GM23248 (cell line): ENCODE results near the gene SIVA1. TPM values are rescaled to one million over a fixed set of nuclear protein-coding genes. Genes with fewer than 3 reads are reported as not detected.

Experiments used
- DNase-seq: peaks from one replicate; pipeline ENCODE4 v3.0.0-alpha.2; 2015
- H2AFZ ChIP-seq: fragments of 200-600 bp; sonication (generic); 2 replicates; pipeline ENCODE4 v1.6.1; 2016; ENCODE audit warnings: antibody characterized with exemption
- H3F3A ChIP-seq: fragments of 200-600 bp; sonication (generic); 2 replicates; pipeline ENCODE4 v1.6.1; 2016; ENCODE audit warnings: mild to moderate bottlenecking, antibody characterized with exemption, mixed run types; ENCODE audit not compliant: insufficient read depth
- H3K27ac ChIP-seq: fragments of 200-600 bp; sonication (generic); 2 replicates; pipeline ENCODE4 v1.5.1; 2016; ENCODE audit warnings: mild to moderate bottlenecking
- H3K27me3 ChIP-seq: fragments of 200-600 bp; sonication (generic); replicated peaks from 2 replicates; pipeline ENCODE4 v1.6.1; 2016; ENCODE audit warnings: mild to moderate bottlenecking; ENCODE audit not compliant: insufficient read depth
- H3K36me3 ChIP-seq: fragments of 200-600 bp; sonication (generic); 2 replicates; pipeline ENCODE4 v1.6.1; 2016; ENCODE audit warnings: low read depth, mild to moderate bottlenecking
- H3K4me1 ChIP-seq: fragments of 200-600 bp; sonication (generic); 2 replicates; pipeline ENCODE4 v1.6.1; 2016; ENCODE audit warnings: mild to moderate bottlenecking; ENCODE audit not compliant: insufficient read depth
- H3K4me2 ChIP-seq: fragments of 200-600 bp; sonication (generic); one replicate; pipeline ENCODE4 v1.6.1; 2016; ENCODE audit warnings: mild to moderate bottlenecking; ENCODE audit not compliant: unreplicated experiment
- H3K4me3 ChIP-seq: fragments of 200-600 bp; sonication (generic); 2 replicates; pipeline ENCODE4 v1.5.1; 2016; ENCODE audit warnings: mild to moderate bottlenecking
- H3K79me2 ChIP-seq: fragments of 200-600 bp; sonication (generic); 2 replicates; pipeline ENCODE4 v1.6.1; 2016; ENCODE audit warnings: mild to moderate bottlenecking; ENCODE audit not compliant: insufficient read depth
- H3K9ac ChIP-seq: fragments of 200-600 bp; sonication (generic); 2 replicates; pipeline ENCODE4 v1.6.1; 2016; ENCODE audit warnings: mild to moderate bottlenecking
- H3K9me2 ChIP-seq: fragments of 200-600 bp; sonication (generic); 2 replicates; pipeline ENCODE4 v1.6.1; 2016; ENCODE audit warnings: mixed run types, mild to moderate bottlenecking, moderate library complexity; ENCODE audit not compliant: insufficient read depth
- H3K9me3 ChIP-seq: fragments of 200-600 bp; sonication (generic); one replicate; pipeline ENCODE4 v1.6.1; 2017; ENCODE audit warnings: low read depth
- H4K20me1 ChIP-seq: fragments of 200-600 bp; sonication (generic); 2 replicates; pipeline ENCODE4 v1.6.0; 2016; ENCODE audit not compliant: insufficient read depth
- EZH2 ChIP-seq: fragments of 200-600 bp; sonication (generic); IDR thresholded peaks from 2 replicates; pipeline ENCODE4 v1.6.1; 2018; ENCODE audit warnings: antibody characterized with exemption, mild to moderate bottlenecking; ENCODE audit not compliant: insufficient read depth, poor library complexity, severe bottlenecking
- EZH2phosphoT487 ChIP-seq: fragments of 200-600 bp; sonication (generic); IDR thresholded peaks from 2 replicates; pipeline ENCODE4 v1.6.1; 2018; ENCODE audit warnings: antibody characterized with exemption, moderate library complexity, mild to moderate bottlenecking, low read depth; ENCODE audit not compliant: insufficient read depth
- WGBS, 2 experiments: methylation state at CpG; one replicate each; pipeline ENCODE4 v1.1.6; 2015 to 2017; ENCODE audit warnings: low lambda C conversion rate in 2 of 2, low coverage in 1 of 2; ENCODE audit errors: missing lambda C conversion rate in 2 of 2; 5-methylcytosine and 5-hydroxymethylcytosine counted together
- in situ Hi-C: fragments of 300-500 bp; cut with MboI; formaldehyde crosslinking; loops from 2 replicates; pipeline ENCODE4 v1.15.0; 2020
- polyA plus RNA-seq: library from polyadenylated mRNA; unstranded; fragments of >200 nt; fragmentation: Nextera tagmentation; extraction: Ambion mirVana; gene quantifications from 2 replicates; pipeline ENCODE4 v1.2.1, GENCODE V29; 2016
- total RNA-seq: library from RNA; depleted of rRNA; stranded (reverse); fragments of >200 nt; shearing (Covaris generic); gene quantifications from 2 replicates; pipeline ENCODE4 v1.2.3, GENCODE V29; 2014

Gene SIVA1
- total and polyA plus RNA-seq, 2 experiments from 2014 or later = 132 to 174 TPM

DNA sequence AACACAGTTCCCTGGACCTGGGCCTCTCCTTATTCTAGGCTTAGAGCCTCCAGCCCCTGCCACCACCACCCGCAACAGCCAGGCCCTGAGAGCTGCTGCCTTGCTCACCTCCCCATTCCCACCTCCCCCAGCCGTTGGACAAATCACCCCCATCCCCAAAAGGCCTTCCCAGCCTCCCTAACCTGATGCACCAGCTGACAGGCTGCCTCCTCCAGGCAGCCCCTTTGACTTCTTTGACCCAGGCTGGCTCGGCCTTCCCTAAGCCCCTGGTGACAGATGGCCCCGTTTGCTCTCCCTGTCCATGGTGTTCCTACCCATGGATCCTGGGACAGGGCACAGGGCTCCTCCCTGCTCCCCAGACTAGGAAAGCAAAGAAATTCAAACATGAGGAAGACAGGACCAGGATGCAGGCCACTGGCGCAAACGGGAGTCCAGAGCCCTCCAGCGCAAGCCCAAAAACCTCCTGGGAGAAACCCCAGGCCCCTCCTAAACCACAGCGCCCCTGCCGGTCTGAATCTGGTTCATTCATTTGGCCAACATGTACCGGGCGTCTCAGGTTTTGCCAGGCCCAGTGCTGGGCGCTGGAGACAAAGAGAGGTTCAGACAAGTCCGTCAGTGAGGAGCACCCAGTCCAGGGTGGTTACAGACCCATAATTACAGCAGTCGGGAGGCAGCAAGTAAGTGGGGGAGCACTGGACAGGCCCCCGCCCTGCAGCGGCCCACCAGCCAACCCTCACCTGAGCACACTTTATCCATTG, 40.2 kb downstream of the SIVA1 start:
- in situ Hi-C loops = no loop called here
- 0 out of 2 replicates have a peak, but pooled peaks cover 5% of the 10 kb centered on the region for H4K20me1 ChIP-seq
- H3K27ac ChIP-seq = no peak overlapping the region
- peaks cover 16% of the 10 kb centered on the region for H3K4me1 ChIP-seq
- peak overlapping the region; percentile 79; the same call in 1 of the 2 replicates for H3K4me3 ChIP-seq
- peaks cover 67% of the 10 kb centered on the region for H3K79me2 ChIP-seq
- H3K9me2 ChIP-seq = no peaks in the 10 kb centered on the region
- no peak overlapping the region for H3K4me2 ChIP-seq
- whole genome bisulfite sequencing, 2 experiments = 69 to 70% methylated on average over 16 of the region's 16 CpGs
- no peak overlapping the region for H2AFZ ChIP-seq
- H3F3A ChIP-seq = peaks cover 6% of the 10 kb centered on the region; the same call in 1 of the 2 replicates
- no peak for DNase-seq
- H3K27me3 ChIP-seq = no peaks in the 10 kb centered on the region
- TF ChIP-seq EZH2phosphoT487 (no peak), EZH2 (no peak)
- peak overlapping the region; percentile 15; the same call in 1 of the 2 replicates for H3K9ac ChIP-seq
- H3K36me3 ChIP-seq = no peaks in the 10 kb centered on the region
- H3K9me3 ChIP-seq = no peaks in the 10 kb centered on the region

DNA sequence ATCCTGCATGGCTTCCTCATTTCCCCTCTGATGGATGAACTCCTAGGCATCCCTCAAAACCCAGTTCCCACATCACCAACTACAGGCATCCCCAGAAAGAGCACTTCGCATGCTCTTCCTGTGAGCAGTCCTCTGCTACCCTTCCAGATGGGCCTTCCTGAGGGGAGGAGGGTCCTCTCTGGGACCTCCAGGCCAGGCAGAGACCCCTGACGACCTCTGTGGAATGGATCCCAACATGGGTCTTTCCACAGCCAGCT, 40.7 kb downstream of the SIVA1 start:
- Histone ChIP-seq H3F3A (peaks cover 7% of the 10 kb centered on the region; the same call in 1 of the 2 replicates), H3K9ac (peak overlapping the region; percentile 81; the same call in 1 of the 2 replicates), H3K4me2 (peak overlapping the region; percentile 96), H3K27ac (no peak overlapping the region), H3K27me3 (no peaks in the 10 kb centered on the region), H3K36me3 (no peaks in the 10 kb centered on the region), H2AFZ (no peak overlapping the region), H3K79me2 (peaks cover 62% of the 10 kb centered on the region), H3K4me1 (peaks cover 16% of the 10 kb centered on the region), H3K9me2 (no peaks in the 10 kb centered on the region), H4K20me1 (0 out of 2 replicates have a peak, but pooled peaks cover 5% of the 10 kb centered on the region), H3K4me3 (peak overlapping the region; percentile 79), H3K9me3 (no peaks in the 10 kb centered on the region)
- in situ Hi-C loops = no loop called here
- 83 to 93% methylated on average over 1 to 2 of the region's 2 CpGs for WGBS, 2 experiments
- TF ChIP-seq EZH2 (no peak), EZH2phosphoT487 (no peak)
- DNase-seq = no peak

DNA sequence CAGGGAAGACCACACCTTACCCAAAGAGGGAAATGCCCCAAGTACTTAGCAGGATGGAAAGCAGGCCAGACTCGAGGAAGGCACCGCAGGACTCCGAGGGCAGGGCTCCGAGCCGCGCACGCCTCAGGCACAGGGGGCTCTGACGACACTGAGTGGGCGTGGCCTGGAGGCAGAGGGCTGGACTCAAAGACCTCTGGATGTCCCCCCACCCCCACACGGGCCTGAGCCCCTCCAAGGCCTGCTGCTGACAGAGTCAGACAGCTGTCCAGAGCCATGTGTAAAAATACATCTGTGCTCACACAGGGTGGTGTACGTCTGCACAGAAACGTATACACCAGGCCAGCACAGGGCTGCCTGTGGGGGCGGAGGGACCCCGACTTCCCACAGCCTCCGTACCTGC, 41.2 kb downstream of the SIVA1 start:
- in situ Hi-C loops = no loop called here

DNA sequence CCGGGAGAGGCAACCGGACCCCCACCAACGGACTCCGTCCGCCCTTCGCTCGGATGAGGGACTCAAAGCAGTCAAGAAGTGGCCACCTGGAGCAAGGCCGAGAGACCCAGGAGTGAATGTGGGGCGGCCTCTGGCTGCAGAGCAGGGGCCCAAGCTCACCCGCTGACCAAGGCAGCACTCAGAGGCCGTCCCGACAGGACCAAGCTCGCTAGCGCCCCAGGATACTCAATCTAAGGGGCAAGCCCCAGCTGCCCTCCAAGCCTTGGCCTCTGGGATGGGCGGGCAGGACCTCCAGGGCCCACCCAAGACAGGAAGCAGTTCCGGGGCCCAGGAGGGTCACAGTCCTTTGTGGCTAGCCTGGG, 41.7 kb downstream of the SIVA1 start:
- H3K4me3 ChIP-seq = peak overlapping the region; percentile 79
- no peaks in the 10 kb centered on the region for H3K27me3 ChIP-seq
- in situ Hi-C loops = no loop called here
- 0 out of 2 replicates have a peak overlapping the region, but pooled peaks have one; percentile 4 for H2AFZ ChIP-seq
- peaks cover 16% of the 10 kb centered on the region for H3K4me1 ChIP-seq
- H3K36me3 ChIP-seq = no peaks in the 10 kb centered on the region
- peak overlapping the region; percentile 38 for H3K27ac ChIP-seq
- no peaks in the 10 kb centered on the region for H3K9me3 ChIP-seq
- H3K4me2 ChIP-seq = peak overlapping the region; percentile 96
- TF ChIP-seq EZH2 (no peak), EZH2phosphoT487 (no peak)
- H3K9me2 ChIP-seq = no peaks in the 10 kb centered on the region
- H3K9ac ChIP-seq = peak overlapping the region; percentile 81
- peak; percentile 67 for DNase-seq
- H4K20me1 ChIP-seq = 0 out of 2 replicates have a peak, but pooled peaks cover 5% of the 10 kb centered on the region
- 0 to 1% methylated on average over 15 to 16 of the region's 16 CpGs for WGBS, 2 experiments
- H3K79me2 ChIP-seq = peaks cover 53% of the 10 kb centered on the region
- peaks cover 17% of the 10 kb centered on the region for H3F3A ChIP-seq

More for the DNA sequence above, 41.2 kb downstream of the SIVA1 start:
- Histone ChIP-seq H3K4me1 (peaks cover 16% of the 10 kb centered on the region), H3K4me3 (peak overlapping the region; percentile 79), H3K79me2 (peaks cover 58% of the 10 kb centered on the region), H4K20me1 (0 out of 2 replicates have a peak, but pooled peaks cover 5% of the 10 kb centered on the region), H3K9ac (peak overlapping the region; percentile 81), H3K4me2 (peak overlapping the region; percentile 96), H3K36me3 (no peaks in the 10 kb centered on the region), H3K9me3 (no peaks in the 10 kb centered on the region), H3F3A (peaks cover 12% of the 10 kb centered on the region), H3K27ac (no peak overlapping the region), H2AFZ (no peak overlapping the region), H3K27me3 (no peaks in the 10 kb centered on the region), H3K9me2 (no peaks in the 10 kb centered on the region)
- TF ChIP-seq EZH2phosphoT487 = no peak
- TF ChIP-seq EZH2 = no peak
- DNase-seq = peak; percentile 22
- 39 to 42% methylated on average over 15 of the region's 15 CpGs for whole genome bisulfite sequencing, 2 experiments
